H1 (cell line): ENCODE results near the gene OR52K1.

Source experiments
- ATF2 ChIP-seq: IDR thresholded peaks from 2 replicates; pipeline ENCODE4 v1.6.1; 2012; ENCODE audit warnings: low read length, inconsistent platforms
- BRCA1 ChIP-seq: IDR thresholded peaks from 2 replicates; pipeline ENCODE4 v1.6.1; 2012; ENCODE audit warnings: low read depth, low read length, improper control_type of control experiment
- CEBPB ChIP-seq: IDR thresholded peaks from 2 replicates; pipeline ENCODE4 v1.6.1; 2012; ENCODE audit warnings: low read depth, low read length
- EP300 ChIP-seq, 2 experiments: IDR thresholded peaks; 1 replicate in 1 of 2; 2 replicates in 1 of 2; pipeline ENCODE4 v1.6.1; 2011 to 2012; ENCODE audit warnings: low read depth in 2 of 2, low read length in 2 of 2, mild to moderate bottlenecking in 2 of 2, borderline replicate concordance in 1 of 2, inconsistent platforms in 1 of 2, moderate library complexity in 1 of 2
- MAFK ChIP-seq: IDR thresholded peaks from 2 replicates; pipeline ENCODE4 v1.6.1; 2012; ENCODE audit warnings: low read depth, mild to moderate bottlenecking, improper control_type of control experiment, low read length
- PHF8 ChIP-seq: fragments of 200-600 bp; sonication (generic); conservative IDR thresholded peaks from 2 replicates; pipeline ENCODE4 v1.7.1; 2012; ENCODE audit warnings: low read depth, mild to moderate bottlenecking, inconsistent platforms, low read length, moderate library complexity
- RFX5 ChIP-seq: IDR thresholded peaks from 2 replicates; pipeline ENCODE4 v1.6.1; 2011; ENCODE audit warnings: low read depth, low read length, improper control_type of control experiment, borderline replicate concordance
- SP1 ChIP-seq: IDR thresholded peaks from 2 replicates; pipeline ENCODE4 v1.6.1; 2011; ENCODE audit warnings: low read depth, low read length
- TAF1 ChIP-seq: IDR thresholded peaks from 2 replicates; pipeline ENCODE4 v1.6.1; 2011; ENCODE audit warnings: mild to moderate bottlenecking, low read depth, low read length
- TEAD4 ChIP-seq: IDR thresholded peaks from 2 replicates; pipeline ENCODE4 v1.6.1; 2012; ENCODE audit warnings: low read depth, low read length, inconsistent platforms, mixed read lengths
- YY1 ChIP-seq: IDR thresholded peaks from 2 replicates; pipeline ENCODE4 v1.6.1; 2011; ENCODE audit warnings: low read depth, mild to moderate bottlenecking, low read length
- TF ChIP-seq, protein P1 (sequence below), 3 experiments: IDR thresholded peaks; 1 replicate in 2 of 3; 2 replicates in 1 of 3; pipeline versions ENCODE4 v1.5.1 to v1.6.1; 2011; ENCODE audit warnings: low read length in 3 of 3, mild to moderate bottlenecking in 3 of 3, inconsistent platforms in 2 of 3, low read depth in 1 of 3, moderate library complexity in 1 of 3; ENCODE audit not compliant: insufficient read depth in 1 of 3; ENCODE audit errors: control extremely low read depth in 1 of 3

GRCh38 chr11:4436411-4436810 is 46.0 kb upstream of the OR52K1 start:
- TF ChIP-seq SP1 (no peak), CEBPB (no peak), RFX5 (no peak), TEAD4 (no peak), YY1 (no peak), PHF8 (no peak), TAF1 (no peak), BRCA1 (no peak), ATF2 (no peak), EP300 (IDR thresholded peaks at IDR 0.05; ENCODE audit: borderline replicate concordance in 1 of 2, low read depth in 2 of 2, low read length in 2 of 2) (no peak), MAFK (no peak)
- TF ChIP-seq, protein P1, sequence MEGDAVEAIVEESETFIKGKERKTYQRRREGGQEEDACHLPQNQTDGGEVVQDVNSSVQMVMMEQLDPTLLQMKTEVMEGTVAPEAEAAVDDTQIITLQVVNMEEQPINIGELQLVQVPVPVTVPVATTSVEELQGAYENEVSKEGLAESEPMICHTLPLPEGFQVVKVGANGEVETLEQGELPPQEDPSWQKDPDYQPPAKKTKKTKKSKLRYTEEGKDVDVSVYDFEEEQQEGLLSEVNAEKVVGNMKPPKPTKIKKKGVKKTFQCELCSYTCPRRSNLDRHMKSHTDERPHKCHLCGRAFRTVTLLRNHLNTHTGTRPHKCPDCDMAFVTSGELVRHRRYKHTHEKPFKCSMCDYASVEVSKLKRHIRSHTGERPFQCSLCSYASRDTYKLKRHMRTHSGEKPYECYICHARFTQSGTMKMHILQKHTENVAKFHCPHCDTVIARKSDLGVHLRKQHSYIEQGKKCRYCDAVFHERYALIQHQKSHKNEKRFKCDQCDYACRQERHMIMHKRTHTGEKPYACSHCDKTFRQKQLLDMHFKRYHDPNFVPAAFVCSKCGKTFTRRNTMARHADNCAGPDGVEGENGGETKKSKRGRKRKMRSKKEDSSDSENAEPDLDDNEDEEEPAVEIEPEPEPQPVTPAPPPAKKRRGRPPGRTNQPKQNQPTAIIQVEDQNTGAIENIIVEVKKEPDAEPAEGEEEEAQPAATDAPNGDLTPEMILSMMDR (IDR thresholded peaks at IDR 0.05; ENCODE audit: control extremely low read depth in 1 of 3, insufficient read depth in 1 of 3, low read depth in 1 of 3, low read length in 3 of 3), result no peak
